GM12878 (cell line): ENCODE measurements around the gene TPPP. TPM values are rescaled to one million over a fixed set of nuclear protein-coding genes. Genes with fewer than 3 reads are reported as not detected.

Source experiments
- ATAC-seq: fragments of 200-7000 bp; cut with Tn5 transposase; 3 replicates; pipeline ENCODE4 v1.9.1; 2020; ENCODE audit warnings: mild to moderate bottlenecking, moderate library complexity
- BruUV-seq: library from RNA; stranded (reverse); fragments of 400-500 nt; replicated peaks from 2 replicates; lab custom pipeline; 2021; lab: Mats Ljungman, UMichigan
- CTCF ChIA-PET: fragments of 300-600 bp; sonication (Branson Sonifier 250); formaldehyde crosslinking; extraction: SDS; loops from one replicate; lab custom pipeline; 2021; ENCODE audit warnings: inconsistent platforms; lab: Yijun Ruan, JAX
- POLR2A ChIA-PET: fragments of 350-600 bp; formaldehyde crosslinking; extraction: SDS; loops from one replicate; lab custom pipeline; 2021; ENCODE audit warnings: inconsistent platforms; lab: Charles Lee
- RAD21 ChIA-PET: fragments of 300-600 bp; sonication (Branson Sonifier 250); formaldehyde crosslinking; loops from one replicate; lab custom pipeline; 2023; ENCODE audit warnings: antibody characterized with exemption; ENCODE audit not compliant: unreplicated experiment; lab: Charles Lee
- SMC1A ChIA-PET: fragments of 300-600 bp; sonication (Branson Sonifier 250); formaldehyde crosslinking; loops from one replicate; lab custom pipeline; 2023; ENCODE audit not compliant: unreplicated experiment, uncharacterized antibody; lab: Charles Lee
- DNase-seq: peaks from one replicate; pipeline ENCODE4 v3.0.0-alpha.2; 2011; ENCODE audit warnings: low read depth, low spot score
- FAIRE-seq: peaks from 3 replicates; lab custom pipeline; 2011; peaks lifted over from hg19 to GRCh38; lab: Jason Lieb, UNC
- H2AFZ ChIP-seq: 2 replicates; pipeline ENCODE4 v1.6.0; 2011; ENCODE audit warnings: low read depth, low read length, control low read depth; ENCODE audit not compliant: control insufficient read depth
- H3K27ac ChIP-seq: 2 replicates; pipeline ENCODE4 v1.5.1; 2011; ENCODE audit warnings: control low read depth; ENCODE audit not compliant: control insufficient read depth, insufficient read depth
- H3K27me3 ChIP-seq, 2 experiments: replicated peaks in 1 of 2; 2 replicates each; pipeline versions ENCODE4 v1.6.0 to v1.6.1; 2011; ENCODE audit warnings: low read length in 1 of 2; ENCODE audit not compliant: control insufficient read depth in 2 of 2, insufficient read depth in 2 of 2
- H3K36me3 ChIP-seq, 2 experiments: 2 replicates each; pipeline ENCODE4 v1.5.1; 2011; ENCODE audit warnings: low read length in 1 of 2; ENCODE audit not compliant: control insufficient read depth in 2 of 2, insufficient read depth in 2 of 2
- H3K4me1 ChIP-seq: 2 replicates; pipeline ENCODE4 v1.6.1; 2011; ENCODE audit warnings: mild to moderate bottlenecking, low read length, moderate library complexity, mixed read lengths; ENCODE audit not compliant: control insufficient read depth, insufficient read depth
- H3K4me2 ChIP-seq: 2 replicates; pipeline ENCODE4 v1.6.0; 2011; ENCODE audit warnings: control low read depth; ENCODE audit not compliant: control insufficient read depth, insufficient read depth
- H3K4me3 ChIP-seq: fragments of 200-600 bp; sonication (generic); 2 replicates; pipeline ENCODE4 v1.5.1; 2016
- H3K79me2 ChIP-seq: 2 replicates; pipeline ENCODE4 v1.6.0; 2011; ENCODE audit warnings: low read length; ENCODE audit not compliant: control insufficient read depth, insufficient read depth
- H3K9ac ChIP-seq: 2 replicates; pipeline ENCODE4 v1.8.0; 2011; ENCODE audit warnings: low read length, control low read depth, mixed read lengths; ENCODE audit not compliant: control insufficient read depth, insufficient read depth
- H3K9me3 ChIP-seq: replicated peaks from 3 replicates; pipeline ENCODE4 v1.5.1; 2011; ENCODE audit warnings: mild to moderate bottlenecking, low read length; ENCODE audit not compliant: control insufficient read depth, insufficient read depth
- H4K20me1 ChIP-seq: 2 replicates; pipeline ENCODE4 v1.6.0; 2011; ENCODE audit not compliant: control insufficient read depth, insufficient read depth
- BMI1 ChIP-seq: fragments of 450-650 bp; IDR thresholded peaks from 2 replicates; pipeline ENCODE4 v1.6.1; 2016; ENCODE audit warnings: mild to moderate bottlenecking, moderate library complexity, borderline replicate concordance
- CREB1 ChIP-seq: IDR thresholded peaks from 2 replicates; pipeline ENCODE4 v1.6.1; 2012; ENCODE audit warnings: low read depth, mild to moderate bottlenecking, inconsistent platforms
- NKRF ChIP-seq: fragments of 450-650 bp; conservative IDR thresholded peaks from 2 replicates; pipeline ENCODE4 v1.6.1; 2017; ENCODE audit warnings: mild to moderate bottlenecking, moderate library complexity
- POLR2AphosphoS2 ChIP-seq: IDR thresholded peaks from 2 replicates; pipeline ENCODE4 v1.6.1; 2011; ENCODE audit warnings: low read depth, mild to moderate bottlenecking, low read length, improper control_type of control experiment, moderate library complexity
- POU2F2 ChIP-seq: IDR thresholded peaks from 3 replicates; pipeline ENCODE4 v1.6.1; 2011; ENCODE audit warnings: low read depth, mild to moderate bottlenecking, low read length, borderline replicate concordance
- RAD21 ChIP-seq: IDR thresholded peaks from 2 replicates; pipeline ENCODE4 v1.6.1; 2011; ENCODE audit warnings: mild to moderate bottlenecking, low read depth, low read length, moderate library complexity; ENCODE audit not compliant: insufficient read depth
- RELA ChIP-seq: fragments of 450-650 bp; IDR thresholded peaks from 2 replicates; pipeline ENCODE4 v1.8.0; 2014; ENCODE audit warnings: borderline replicate concordance; ENCODE audit not compliant: partially characterized antibody
- SUPT20H ChIP-seq: IDR thresholded peaks from 2 replicates; pipeline ENCODE4 v1.6.1; 2011; ENCODE audit warnings: low read depth, mild to moderate bottlenecking, low read length, moderate library complexity, borderline replicate concordance; ENCODE audit not compliant: control insufficient read depth
- ZBTB11 ChIP-seq: fragments of 450-650 bp; formaldehyde crosslinking; IDR thresholded peaks from 2 replicates; pipeline ENCODE4 v1.5.0; 2022; ENCODE audit warnings: mild to moderate bottlenecking, missing genetic modification characterization
- WGBS: methylation state at CpG from one replicate; pipeline ENCODE4 v1.1.6; 2016; ENCODE audit warnings: low lambda C conversion rate; ENCODE audit not compliant: insufficient replicate concordance, insufficient coverage; ENCODE audit errors: missing lambda C conversion rate; 5-methylcytosine and 5-hydroxymethylcytosine counted together
- in situ Hi-C: fragments of 300-500 bp; cut with MboI; formaldehyde crosslinking; loops from 9 replicates; pipeline ENCODE4 v1.14.3; 2018; ENCODE audit warnings: mixed read lengths
- intact Hi-C: fragments of 100-400 bp; cut with micrococcal nuclease; formaldehyde crosslinking; loops from one replicate; pipeline ENCODE4 v1.14.2; 2022; ENCODE audit not compliant: unreplicated experiment
- polyA plus RNA-seq, 11 experiments: library from polyadenylated mRNA; depleted of rRNA in 4 of 11; unstranded in 6 of 11; stranded (reverse) in 5 of 11; fragments of >200 nt; fragmentation: Nextera tagmentation in 4 of 11; fragmentation: Illumina TruSeq in 1 of 11; extraction: Ambion mirVana in 4 of 11; extraction: Trizol in 1 of 11; gene quantifications; 1 replicate in 1 of 11; 2 replicates in 10 of 11; pipeline versions ENCODE4 v1.2.1 to v1.2.3, GENCODE V29; 2011 to 2016; ENCODE audit warnings: inconsistent platforms in 2 of 11, missing spikeins in 2 of 11, low read depth in 1 of 11
- total RNA-seq, 4 experiments: library from RNA; depleted of rRNA in 3 of 4; stranded (reverse); fragments of >200 nt in 3 of 4; fragmentation: Illumina TruSeq in 1 of 4; extraction: Trizol in 1 of 4; gene quantifications; 2 replicates each; pipeline versions ENCODE4 v1.2.1 to v1.2.3, GENCODE V29; 2013 to 2021
- TF ChIP-seq, protein P1 (sequence below): IDR thresholded peaks from 2 replicates; pipeline ENCODE4 v1.6.1; 2012; ENCODE audit warnings: low read depth, low read length, improper control_type of control experiment
- TF ChIP-seq, protein P2 (sequence below), 3 experiments: IDR thresholded peaks in 2 of 3; conservative IDR thresholded peaks in 1 of 3; 2 replicates each; pipeline ENCODE4 v1.5.1; 2011; ENCODE audit warnings: low read depth in 3 of 3, low read length in 3 of 3, mild to moderate bottlenecking in 3 of 3, control low read depth in 2 of 3, moderate library complexity in 2 of 3, inconsistent platforms in 1 of 3, mixed read lengths in 1 of 3; ENCODE audit not compliant: control insufficient read depth in 2 of 3, insufficient read depth in 1 of 3; ENCODE audit errors: extremely low read depth in 1 of 3
- TF ChIP-seq, protein P3 (sequence below): fragments of 450-650 bp; IDR thresholded peaks from 2 replicates; pipeline ENCODE4 v1.6.1; 2014; ENCODE audit warnings: mild to moderate bottlenecking

Gene TPPP
- total and polyA plus RNA-seq, 10 of the 15 experiments (the other 5 are each of a cell fraction or from before 2014, with no cell fraction given) = under 0.01 to 0.24 (median 0.04) TPM; not detected in 4

DNA sequence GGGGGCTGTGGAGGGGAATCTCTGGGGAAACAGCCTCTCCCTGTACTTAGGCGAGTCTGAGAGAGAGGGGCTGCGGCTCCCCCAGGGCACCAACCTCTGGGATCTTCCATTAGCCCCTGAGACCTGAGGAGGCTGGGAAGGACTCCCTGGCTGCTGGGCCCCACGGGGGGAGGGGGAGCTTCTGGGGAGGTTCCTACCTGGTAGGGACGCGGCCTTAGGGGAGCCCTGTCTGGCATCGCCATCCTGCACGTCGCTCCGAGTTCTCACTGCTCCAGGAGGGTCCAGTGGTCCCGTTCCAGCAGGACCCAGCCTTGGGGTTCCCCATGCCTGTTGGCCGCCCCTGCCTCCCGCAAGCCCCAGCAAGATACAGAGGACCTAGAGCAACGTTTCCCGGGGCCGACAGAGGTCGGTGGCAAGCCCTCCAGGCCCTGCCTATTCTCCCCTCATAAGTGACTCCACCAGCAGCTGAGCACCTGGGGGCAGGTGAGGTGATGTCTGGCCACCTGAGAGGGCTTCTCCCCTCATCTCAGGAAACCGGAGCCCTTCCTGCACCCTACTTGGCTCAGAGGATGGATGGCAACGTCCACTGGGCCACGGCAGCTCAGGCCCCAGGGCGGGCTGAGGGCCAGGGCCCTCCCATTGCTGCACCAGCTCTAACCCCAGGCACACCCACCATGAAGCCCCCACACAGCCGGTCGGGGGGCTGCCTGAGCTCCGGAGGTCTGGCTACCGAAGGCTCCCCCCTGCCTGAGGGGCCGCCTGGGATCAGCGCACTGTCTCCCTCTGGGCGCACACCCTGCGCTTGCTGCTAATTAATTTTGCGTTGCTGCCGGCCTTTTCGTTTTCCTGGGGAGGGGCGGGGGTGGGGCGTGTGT lies 22.5 kb downstream of the TPPP start:
- POLR2A ChIA-PET = no interaction called here
- SMC1A ChIA-PET = no interaction called here
- in situ Hi-C loops = loop anchor here (5.0 kb wide), 1 partner anchor 232 kb away; no protein-coding TSS in a partner anchor
- TF ChIP-seq SUPT20H (no peak), POLR2AphosphoS2 (no peak), ZBTB11 (CRISPR knock-in tag) (no peak), RAD21 (no peak), RELA (no peak), BMI1 (no peak), NKRF (no peak), POU2F2 (no peak), CREB1 (no peak)
- TF ChIP-seq, protein P1, sequence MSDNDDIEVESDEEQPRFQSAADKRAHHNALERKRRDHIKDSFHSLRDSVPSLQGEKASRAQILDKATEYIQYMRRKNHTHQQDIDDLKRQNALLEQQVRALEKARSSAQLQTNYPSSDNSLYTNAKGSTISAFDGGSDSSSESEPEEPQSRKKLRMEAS = no peak
- TF ChIP-seq, protein P2, sequence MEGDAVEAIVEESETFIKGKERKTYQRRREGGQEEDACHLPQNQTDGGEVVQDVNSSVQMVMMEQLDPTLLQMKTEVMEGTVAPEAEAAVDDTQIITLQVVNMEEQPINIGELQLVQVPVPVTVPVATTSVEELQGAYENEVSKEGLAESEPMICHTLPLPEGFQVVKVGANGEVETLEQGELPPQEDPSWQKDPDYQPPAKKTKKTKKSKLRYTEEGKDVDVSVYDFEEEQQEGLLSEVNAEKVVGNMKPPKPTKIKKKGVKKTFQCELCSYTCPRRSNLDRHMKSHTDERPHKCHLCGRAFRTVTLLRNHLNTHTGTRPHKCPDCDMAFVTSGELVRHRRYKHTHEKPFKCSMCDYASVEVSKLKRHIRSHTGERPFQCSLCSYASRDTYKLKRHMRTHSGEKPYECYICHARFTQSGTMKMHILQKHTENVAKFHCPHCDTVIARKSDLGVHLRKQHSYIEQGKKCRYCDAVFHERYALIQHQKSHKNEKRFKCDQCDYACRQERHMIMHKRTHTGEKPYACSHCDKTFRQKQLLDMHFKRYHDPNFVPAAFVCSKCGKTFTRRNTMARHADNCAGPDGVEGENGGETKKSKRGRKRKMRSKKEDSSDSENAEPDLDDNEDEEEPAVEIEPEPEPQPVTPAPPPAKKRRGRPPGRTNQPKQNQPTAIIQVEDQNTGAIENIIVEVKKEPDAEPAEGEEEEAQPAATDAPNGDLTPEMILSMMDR (IDR thresholded peaks at IDR 0.05 in 2 of 3, conservative IDR thresholded peaks at IDR 0.05 in 1 of 3; ENCODE audit: control insufficient read depth in 2 of 3, extremely low read depth in 1 of 3, insufficient read depth in 1 of 3, low read depth in 3 of 3, low read length in 3 of 3) = no peak
- TF ChIP-seq, protein P3, sequence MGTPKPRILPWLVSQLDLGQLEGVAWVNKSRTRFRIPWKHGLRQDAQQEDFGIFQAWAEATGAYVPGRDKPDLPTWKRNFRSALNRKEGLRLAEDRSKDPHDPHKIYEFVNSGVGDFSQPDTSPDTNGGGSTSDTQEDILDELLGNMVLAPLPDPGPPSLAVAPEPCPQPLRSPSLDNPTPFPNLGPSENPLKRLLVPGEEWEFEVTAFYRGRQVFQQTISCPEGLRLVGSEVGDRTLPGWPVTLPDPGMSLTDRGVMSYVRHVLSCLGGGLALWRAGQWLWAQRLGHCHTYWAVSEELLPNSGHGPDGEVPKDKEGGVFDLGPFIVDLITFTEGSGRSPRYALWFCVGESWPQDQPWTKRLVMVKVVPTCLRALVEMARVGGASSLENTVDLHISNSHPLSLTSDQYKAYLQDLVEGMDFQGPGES = no peak

More for the DNA sequence above, 22.5 kb downstream of the TPPP start:
- Histone ChIP-seq H2AFZ (no peak overlapping the region), H3K79me2 (no peaks in the 10 kb centered on the region), H3K4me1 (no peaks in the 10 kb centered on the region), H3K9ac (no peak overlapping the region), H3K4me3 (no peak overlapping the region), H3K4me2 (no peak overlapping the region), H3K9me3 (no peaks in the 10 kb centered on the region), H3K27me3 (no peaks in the 10 kb centered on the region), H3K27ac (no peak overlapping the region), H4K20me1 (no peaks in the 10 kb centered on the region), H3K36me3 (peaks cover 0 to 2% of the 10 kb centered on the region in 2 experiments; a peak in 1 of 4 replicates)
- intact Hi-C loops = loop anchor here (2.0 kb wide), 1 partner anchor 232 kb away; no protein-coding TSS in a partner anchor
- ATAC-seq (no peak), FAIRE-seq (no peak), DNase-seq (no peak)
- no TSS peak for BruUV-seq
- 36% methylated on average over 32 of the region's 33 CpGs for WGBS
- RAD21 ChIA-PET = interaction anchor here (1.4 kb wide), 1 partner anchor 230 kb away, joined by 3 read pairs; no protein-coding TSS in a partner anchor
- CTCF ChIA-PET = no interaction called here
